Endothelial cell of umbilical vein (primary cell): Measurements from ENCODE around the gene ZNF276. TPM values are rescaled to one million over a fixed set of nuclear protein-coding genes. Genes with fewer than 3 reads are reported as not detected.

ENCODE experiments used
- BruUV-seq: library from RNA; stranded (reverse); fragments of 400-500 nt; replicated peaks from 2 replicates; lab custom pipeline; 2021; lab: Mats Ljungman, UMichigan
- CTCF ChIA-PET: fragments of 300-600, 350-600 bp; sonication (Branson Sonifier 250); formaldehyde crosslinking; loops from one replicate; lab custom pipeline; 2021; ENCODE audit warnings: antibody characterized with exemption, inconsistent platforms; lab: Charles Lee
- POLR2A ChIA-PET: fragments of 300-600, 350-600 bp; sonication (Branson Sonifier 250); formaldehyde crosslinking; loops from one replicate; lab custom pipeline; 2021; ENCODE audit warnings: antibody characterized with exemption, inconsistent platforms; lab: Charles Lee
- DNase-seq: peaks from one replicate; pipeline ENCODE4 v3.0.0-alpha.2; 2011; ENCODE audit warnings: low read depth, low spot score
- FAIRE-seq: peaks from 2 replicates; lab custom pipeline; 2011; peaks lifted over from hg19 to GRCh38; lab: Jason Lieb, UNC
- H2AFZ ChIP-seq: 2 replicates; pipeline ENCODE4 v1.6.0; 2012; ENCODE audit warnings: low read depth, low read length, control low read depth, inconsistent platforms
- H3K27ac ChIP-seq: 2 replicates; pipeline ENCODE4 v1.5.1; 2011; ENCODE audit warnings: low read depth, mild to moderate bottlenecking, control low read depth, low read length, moderate library complexity; ENCODE audit not compliant: insufficient read depth
- H3K27me3 ChIP-seq, 2 experiments: 2 replicates each; pipeline versions ENCODE4 v1.6.0 to v1.6.1; 2011; ENCODE audit warnings: low read length in 2 of 2, mixed read lengths in 1 of 2; ENCODE audit not compliant: control insufficient read depth in 2 of 2, insufficient read depth in 2 of 2
- H3K36me3 ChIP-seq, 2 experiments: 2 replicates in 1 of 2; 3 replicates in 1 of 2; pipeline ENCODE4 v1.5.1; 2011; ENCODE audit warnings: low read length in 2 of 2, mild to moderate bottlenecking in 1 of 2, moderate library complexity in 1 of 2; ENCODE audit not compliant: control insufficient read depth in 2 of 2, insufficient read depth in 2 of 2; ENCODE audit errors: extremely low read depth in 1 of 2
- H3K4me1 ChIP-seq: 3 replicates; pipeline ENCODE4 v1.5.1; 2011; ENCODE audit warnings: mild to moderate bottlenecking, low read length; ENCODE audit not compliant: control insufficient read depth, insufficient read depth; ENCODE audit errors: extremely low read depth
- H3K4me2 ChIP-seq: 2 replicates; pipeline ENCODE4 v1.6.1; 2011; ENCODE audit warnings: low read length, control low read depth, mixed read lengths; ENCODE audit not compliant: insufficient read depth
- H3K4me3 ChIP-seq, 3 experiments: fragments of 200-600 bp in 1 of 3; sonication (generic), shearing (Covaris generic) in 1 of 3; replicated peaks in 1 of 3; 2 replicates each; pipeline ENCODE4 v1.5.1; 2011 to 2016; ENCODE audit warnings: control low read depth in 3 of 3, low read length in 3 of 3, mild to moderate bottlenecking in 2 of 3, inconsistent platforms in 1 of 3, low read depth in 1 of 3, moderate library complexity in 1 of 3; ENCODE audit not compliant: insufficient read depth in 1 of 3
- H3K79me2 ChIP-seq: 2 replicates; pipeline ENCODE4 v1.6.0; 2012; ENCODE audit warnings: low read length, inconsistent platforms; ENCODE audit not compliant: control insufficient read depth, insufficient read depth
- H3K9ac ChIP-seq: replicated peaks from 2 replicates; pipeline ENCODE3; 2011; ENCODE audit warnings: low read length, control low read depth; ENCODE audit not compliant: insufficient read depth; ENCODE audit errors: extremely low read depth
- H3K9me1 ChIP-seq: replicated peaks from 3 replicates; pipeline ENCODE4 v1.6.0; 2011; ENCODE audit warnings: mild to moderate bottlenecking, low read length; ENCODE audit not compliant: control insufficient read depth, insufficient read depth; ENCODE audit errors: extremely low read depth
- H3K9me3 ChIP-seq: replicated peaks from 2 replicates; pipeline ENCODE4 v1.5.1; 2012; ENCODE audit warnings: low read length, inconsistent platforms; ENCODE audit not compliant: control insufficient read depth, insufficient read depth
- H4K20me1 ChIP-seq: replicated peaks from 2 replicates; pipeline ENCODE3; 2011; ENCODE audit warnings: mild to moderate bottlenecking, low read length; ENCODE audit not compliant: control insufficient read depth, insufficient read depth; ENCODE audit errors: extremely low read depth
- CTCF ChIP-seq, 2 donors: IDR thresholded peaks; 1 replicate in 1 of 2; 2 replicates in 1 of 2; pipeline ENCODE4 v1.5.1; 2011; ENCODE audit warnings: low read length in 2 of 2, mild to moderate bottlenecking in 2 of 2, moderate library complexity in 2 of 2, control low read depth in 1 of 2, inconsistent platforms in 1 of 2, low read depth in 1 of 2; ENCODE audit not compliant: insufficient read depth in 1 of 2; ENCODE audit errors: extremely low read depth in 1 of 2
- EZH2 ChIP-seq: IDR thresholded peaks from 2 replicates; pipeline ENCODE4 v1.6.1; 2012; ENCODE audit warnings: borderline replicate concordance, low read depth, mild to moderate bottlenecking, moderate library complexity, low read length, inconsistent platforms; ENCODE audit not compliant: severe bottlenecking
- FOS ChIP-seq: IDR thresholded peaks from 2 replicates; pipeline ENCODE4 v1.6.1; 2011; ENCODE audit warnings: mild to moderate bottlenecking, low read length, moderate library complexity, borderline replicate concordance; ENCODE audit not compliant: insufficient read depth
- GATA2 ChIP-seq: IDR thresholded peaks from 2 replicates; pipeline ENCODE4 v1.7.0; 2011; ENCODE audit warnings: low read depth, mild to moderate bottlenecking, moderate library complexity, mixed read lengths, low read length; ENCODE audit not compliant: insufficient read length, insufficient read depth
- JUN ChIP-seq: IDR thresholded peaks from 2 replicates; pipeline ENCODE4 v1.6.1; 2011; ENCODE audit warnings: borderline replicate concordance, low read depth; ENCODE audit not compliant: insufficient read length, insufficient read depth
- MAX ChIP-seq: IDR thresholded peaks from 2 replicates; pipeline ENCODE4 v1.6.1; 2011; ENCODE audit not compliant: insufficient read depth, insufficient read length
- MYC ChIP-seq: IDR thresholded peaks from one replicate; pipeline ENCODE4 v1.6.1; 2011; ENCODE audit warnings: mild to moderate bottlenecking, low read depth, low read length
- POLR2A ChIP-seq: IDR thresholded peaks from 2 replicates; pipeline ENCODE4 v1.6.1; 2012; ENCODE audit warnings: low read depth, mild to moderate bottlenecking, control low read depth, low read length
- POLR2AphosphoS5 ChIP-seq: IDR thresholded peaks from 2 replicates; pipeline ENCODE4 v1.6.1; 2012; ENCODE audit warnings: low read depth, mild to moderate bottlenecking, control low read depth, low read length, moderate library complexity; ENCODE audit not compliant: insufficient read depth
- dilution Hi-C: fragments of 300-500 bp; cut with MboI; formaldehyde crosslinking; loops from one replicate; pipeline ENCODE4 v1.15.0; 2019; ENCODE audit warnings: low sequenced_read_pairs; ENCODE audit not compliant: extremely low pct_ligation_motif_present
- intact Hi-C: fragments of 100-400 bp; cut with micrococcal nuclease; formaldehyde crosslinking; loops from one replicate; pipeline ENCODE4 v1.10.0; 2022
- polyA plus RNA-seq, 4 experiments: library from polyadenylated mRNA; depleted of rRNA in 3 of 4; stranded (reverse) in 3 of 4; unstranded in 1 of 4; fragments of >200 nt; gene quantifications; 2 replicates each; pipeline versions ENCODE4 v1.2.1 to v1.2.3, GENCODE V29; 2011 to 2012; ENCODE audit warnings: missing spikeins in 1 of 4
- total RNA-seq: library from RNA; stranded (reverse); gene quantifications from 2 replicates; pipeline ENCODE4 v1.2.3, GENCODE V29; 2021

The ZNF276 gene
- total and polyA plus RNA-seq, 2 donors (not counting 3 experiments of a cell fraction or from before 2014, with no cell fraction given): 36.6 to 40.0 TPM

GRCh38 chr16:89732918-89733242, 11.5 kb downstream of the ZNF276 start:
- no peak for DNase-seq
- Histone ChIP-seq H3K9me3 (no peaks in the 10 kb centered on the region), H3K4me3 (no peak overlapping the region), H3K27ac (no peak overlapping the region), H3K9ac (no peak overlapping the region), H3K4me1 (no peaks in the 10 kb centered on the region), H3K36me3 (peaks cover 15 to 61% of the 10 kb centered on the region in 2 experiments), H2AFZ (no peak overlapping the region), H3K4me2 (no peak overlapping the region), H4K20me1 (no peaks in the 10 kb centered on the region), H3K27me3 (no peaks in the 10 kb centered on the region), H3K9me1 (no peaks in the 10 kb centered on the region), H3K79me2 (peaks cover under 1% of the 10 kb centered on the region)
- dilution Hi-C loops (no loop called here), intact Hi-C loops (no loop called here)
- ChIA-PET POLR2A (no interaction called here), CTCF (interaction anchor here (1.4 kb wide), 1 partner anchor 27 kb away, joined by 8 read pairs; no protein-coding TSS in a partner anchor)
- FAIRE-seq: peak; percentile 35
- no TSS peak for BruUV-seq
- TF ChIP-seq GATA2 (no peak), MAX (no peak), CTCF (IDR thresholded peaks at IDR 0.05; ENCODE audit: extremely low read depth in 1 of 2, insufficient read depth in 1 of 2, low read depth in 1 of 2, low read length in 2 of 2) (no peak), EZH2 (no peak), JUN (no peak), MYC (no peak), POLR2A (no peak), POLR2AphosphoS5 (no peak), FOS (no peak)
